K562 (cell line): ENCODE data around the gene MED13L. TPM values are rescaled to one million over a fixed set of nuclear protein-coding genes. Genes with fewer than 3 reads are reported as not detected.

ENCODE experiments used
- ATF3 ChIP-seq, 2 experiments: fragments of 450-650 bp in 1 of 2; sonication (generic) in 1 of 2; formaldehyde crosslinking in 1 of 2; IDR thresholded peaks in 1 of 2; conservative IDR thresholded peaks in 1 of 2; 2 replicates each; pipeline versions ENCODE4 v1.6.1 to v1.8.1; 2016 to 2023; ENCODE audit warnings: mild to moderate bottlenecking in 2 of 2, moderate library complexity in 2 of 2, inconsistent platforms in 1 of 2, missing genetic modification reagents in 1 of 2
- CBFA2T3 ChIP-seq: fragments of 450-650 bp; IDR thresholded peaks from 2 replicates; pipeline ENCODE4 v1.6.1; 2017
- CUX1 ChIP-seq: fragments of 200-800 bp; sonication (Bioruptor generic); IDR thresholded peaks from 2 replicates; pipeline ENCODE4 v1.6.1; 2016; ENCODE audit warnings: missing genetic modification characterization, missing compliant biosample characterization
- DPF2 ChIP-seq: fragments of 450-650 bp; IDR thresholded peaks from 2 replicates; pipeline ENCODE4 v1.6.1; 2016
- ELF1 ChIP-seq: fragments of 200-800 bp; sonication (Bioruptor generic); IDR thresholded peaks from 2 replicates; pipeline ENCODE4 v1.6.1; 2016; ENCODE audit warnings: missing genetic modification characterization, missing compliant biosample characterization
- EP300 ChIP-seq: IDR thresholded peaks from 2 replicates; pipeline ENCODE4 v1.6.1; 2012; ENCODE audit warnings: low read length, improper control_type of control experiment
- HEY1 ChIP-seq: fragments of 250-450 bp; sonication (Bioruptor Pico); IDR thresholded peaks from 2 replicates; pipeline ENCODE4 v1.5.0; 2020; ENCODE audit warnings: mild to moderate bottlenecking, moderate library complexity, borderline replicate concordance
- MEIS2 ChIP-seq: fragments of 450-650 bp; IDR thresholded peaks from 2 replicates; pipeline ENCODE4 v1.6.1; 2014; ENCODE audit warnings: mild to moderate bottlenecking; ENCODE audit not compliant: partially characterized antibody
- NCOA2 ChIP-seq, 2 experiments: fragments of 450-650 bp; IDR thresholded peaks; 2 replicates each; pipeline ENCODE4 v1.6.1; 2018; ENCODE audit warnings: mild to moderate bottlenecking in 2 of 2, moderate library complexity in 1 of 2; ENCODE audit not compliant: partially characterized antibody in 2 of 2
- POLR2A ChIP-seq: fragments of 450-650 bp; conservative IDR thresholded peaks from 2 replicates; pipeline ENCODE4 v1.6.1; 2016
- RNF2 ChIP-seq: sonication (generic); IDR thresholded peaks from 2 replicates; pipeline ENCODE4 v1.6.1; 2016
- SETDB1 ChIP-seq: IDR thresholded peaks from one replicate; pipeline ENCODE4 v1.6.1; 2012; ENCODE audit warnings: low read length, control low read depth, inconsistent platforms
- SMARCC2 ChIP-seq: fragments of 450-650 bp; IDR thresholded peaks from 2 replicates; pipeline ENCODE4 v1.6.1; 2017; ENCODE audit warnings: antibody characterized with exemption, moderate library complexity, mild to moderate bottlenecking, low read depth
- TAL1 ChIP-seq: fragments of 450-650 bp; IDR thresholded peaks from 2 replicates; pipeline ENCODE4 v1.6.1; 2016; ENCODE audit warnings: mild to moderate bottlenecking
- TBL1XR1 ChIP-seq, 2 experiments: IDR thresholded peaks; 2 replicates each; pipeline ENCODE4 v1.6.1; 2012; ENCODE audit warnings: improper control_type of control experiment in 2 of 2, low read length in 2 of 2, mild to moderate bottlenecking in 1 of 2
- TCF3 ChIP-seq: sonication (generic); formaldehyde crosslinking; IDR thresholded peaks from 2 replicates; pipeline ENCODE4 v1.4.0; 2020; ENCODE audit warnings: mild to moderate bottlenecking, missing genetic modification reagents
- ZC3H4 ChIP-seq: sonication (generic); formaldehyde crosslinking; IDR thresholded peaks from 2 replicates; pipeline ENCODE4 v1.9.0; 2021; ENCODE audit warnings: missing genetic modification reagents, borderline replicate concordance
- ZNF282 ChIP-seq: sonication (generic); formaldehyde crosslinking; IDR thresholded peaks from 2 replicates; pipeline ENCODE4 v1.8.1; 2023; ENCODE audit warnings: missing genetic modification reagents
- ZNF592 ChIP-seq: fragments of 450-650 bp; IDR thresholded peaks from 2 replicates; pipeline ENCODE4 v1.6.1; 2017; ENCODE audit warnings: antibody characterized with exemption, mild to moderate bottlenecking
- polyA plus RNA-seq, 8 experiments: library from polyadenylated mRNA; depleted of rRNA in 4 of 8; stranded (reverse) in 5 of 8; unstranded in 3 of 8; fragments of >200 nt; fragmentation: Nextera tagmentation in 2 of 8; fragmentation: Illumina TruSeq in 1 of 8; extraction: Ambion mirVana in 2 of 8; extraction: Trizol in 1 of 8; gene quantifications; 2 replicates each; pipeline versions ENCODE4 v1.2.1 to v1.2.3, GENCODE V29; 2011 to 2014; ENCODE audit warnings: inconsistent platforms in 1 of 8, missing spikeins in 1 of 8
- total RNA-seq, 7 experiments: library from RNA; depleted of rRNA in 6 of 7; stranded (reverse); fragments of >200 nt in 6 of 7; fragmentation: Illumina TruSeq in 2 of 7; extraction: Trizol in 2 of 7; gene quantifications; 2 replicates each; pipeline versions ENCODE4 v1.2.1 to v1.2.3, GENCODE V29; 2011 to 2021; ENCODE audit warnings: low replicate concordance in 1 of 7

MED13L gene
- total and polyA plus RNA-seq, 9 of the 15 experiments (the other 6 are each of a cell fraction or from before 2014, with no cell fraction given) = 13.4 to 90.3 (median 36.9) TPM

GRCh38 chr12:116094475-116094874 is 183.0 kb downstream of the MED13L start (continued):
- TF ChIP-seq TAL1 (peak; percentile 57), ZNF592 (0 out of 2 replicates have a peak, but pooled peaks have one; percentile 39), DPF2 (peak; percentile 68), SETDB1 (no peak), ELF1 (tag) (no peak), EP300 (peak; percentile 17; the same call in 1 of the 2 replicates), ZNF282 (no peak), MEIS2 (peak; percentile 71), CBFA2T3 (peak; percentile 79), RNF2 (no peak), SMARCC2 (no peak), TBL1XR1 (IDR thresholded peaks at IDR 0.05; ENCODE audit: low read length in 2 of 2) (no peak), CUX1 (CRISPR knock-in tag) (no peak), TCF3 (CRISPR knock-in tag) (peak; percentile 60), ZC3H4 (CRISPR knock-in tag) (no peak), HEY1 (CRISPR knock-in tag) (no peak), NCOA2 (IDR thresholded peaks at IDR 0.05; ENCODE audit: partially characterized antibody in 2 of 2) (peak in 1 of 2 experiments; percentile 17), POLR2A (no peak), ATF3 (IDR thresholded peaks at IDR 0.05) (no peak), ATF3 (CRISPR knock-in tag; conservative IDR thresholded peaks at IDR 0.05) (no peak)
